Activated CD4-positive, alpha-beta memory T cell treated with anti-CD3 and anti-CD28 coated beads, Interleukin-2, amount 10 ng/mL, durations not matched to agents 7 days and 5 days (primary cell): Measurements from ENCODE around the gene WDR33. TPM values are rescaled to one million over a fixed set of nuclear protein-coding genes. Genes with fewer than 3 reads are reported as not detected.

Experiments used
- CTCF ChIA-PET: fragments of 350-600 bp; sonication (Branson Sonifier 250); formaldehyde crosslinking; loops from one replicate; lab custom pipeline; 2021; ENCODE audit warnings: antibody characterized with exemption, inconsistent platforms; lab: Charles Lee
- POLR2A ChIA-PET: fragments of 350-600 bp; sonication (Branson Sonifier 250); formaldehyde crosslinking; loops from one replicate; lab custom pipeline; 2021; ENCODE audit warnings: antibody characterized with exemption; lab: Charles Lee
- DNase-seq: peaks from one replicate; pipeline ENCODE4 v3.0.0-alpha.2; 2020
- H3K27ac Mint-ChIP-seq: one replicate; pipeline ENCODE4 v1.8.0; 2021; ENCODE audit warnings: mild to moderate bottlenecking, mixed read lengths
- H3K27me3 Mint-ChIP-seq: one replicate; pipeline ENCODE4 v1.8.0; 2021; ENCODE audit warnings: mixed read lengths
- H3K36me3 Mint-ChIP-seq: one replicate; pipeline ENCODE4 v1.8.0; 2021; ENCODE audit warnings: low read depth, mixed read lengths
- H3K4me1 Mint-ChIP-seq: one replicate; pipeline ENCODE4 v1.8.0; 2021; ENCODE audit warnings: mixed read lengths
- H3K4me3 Mint-ChIP-seq: one replicate; pipeline ENCODE4 v1.8.0; 2021; ENCODE audit warnings: mild to moderate bottlenecking, mixed read lengths
- H3K9me3 Mint-ChIP-seq: one replicate; pipeline ENCODE4 v1.8.0; 2021; ENCODE audit warnings: mixed read lengths
- total RNA-seq, 2 experiments: library from RNA; stranded (reverse); gene quantifications; one replicate each; pipeline ENCODE4 v1.2.3, GENCODE V29; 2021

Gene WDR33
- total RNA-seq, 2 experiments from 2014 or later = 63.7 to 65.1 TPM

DNA sequence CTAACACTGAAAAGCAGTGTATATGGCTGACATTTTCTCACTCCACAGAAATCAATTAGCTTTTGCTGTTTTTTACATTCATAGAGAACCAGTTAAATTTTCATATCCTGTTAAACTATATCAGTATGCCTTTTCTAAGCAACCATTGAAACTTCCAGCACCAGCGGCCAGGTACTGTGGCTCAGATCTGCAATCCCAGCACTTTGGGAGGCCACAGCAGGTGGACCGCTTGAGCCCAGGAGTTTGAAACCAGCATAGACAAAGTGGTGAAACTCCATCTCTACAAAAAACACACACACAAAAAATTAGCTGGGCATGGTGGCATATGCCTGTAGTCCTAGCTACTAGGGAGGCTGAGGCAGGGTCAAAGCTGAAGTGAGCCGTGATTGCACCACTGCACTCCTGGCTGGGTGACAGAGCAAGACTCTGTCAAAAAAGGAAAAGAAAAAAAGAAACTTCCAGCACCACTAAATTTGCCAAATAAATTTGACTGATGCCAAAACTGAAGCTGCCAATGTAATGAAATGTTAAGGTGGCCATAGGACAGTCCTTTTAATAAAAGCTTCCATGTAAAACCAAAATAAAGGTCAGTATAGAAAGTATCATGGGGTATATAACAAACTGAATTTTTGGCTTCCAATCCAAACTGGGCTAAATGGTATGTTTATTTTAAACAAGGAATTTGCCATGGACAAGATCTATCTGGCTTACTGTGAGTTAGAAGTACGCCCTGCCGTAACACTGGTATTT, 106.2 kb downstream of the WDR33 start:
- peaks cover 51% of the 10 kb centered on the region for H3K36me3 Mint-ChIP-seq
- DNase-seq = no peak
- CTCF ChIA-PET = interaction anchor here (1.1 kb wide), 1 partner anchor 114 kb away, joined by 3 read pairs; no protein-coding TSS in a partner anchor
- H3K27me3 Mint-ChIP-seq = no peaks in the 10 kb centered on the region
- peaks cover 39% of the 10 kb centered on the region for H3K4me1 Mint-ChIP-seq
- H3K27ac Mint-ChIP-seq = no peak overlapping the region
- POLR2A ChIA-PET = interaction anchor here (0.5 to 5.9 kb wide), 6 partner anchors 9 to 117 kb away, joined by 3 to 28 read pairs (median 4); no protein-coding TSS in a partner anchor
- H3K9me3 Mint-ChIP-seq = no peaks in the 10 kb centered on the region
- no peak overlapping the region for H3K4me3 Mint-ChIP-seq

DNA sequence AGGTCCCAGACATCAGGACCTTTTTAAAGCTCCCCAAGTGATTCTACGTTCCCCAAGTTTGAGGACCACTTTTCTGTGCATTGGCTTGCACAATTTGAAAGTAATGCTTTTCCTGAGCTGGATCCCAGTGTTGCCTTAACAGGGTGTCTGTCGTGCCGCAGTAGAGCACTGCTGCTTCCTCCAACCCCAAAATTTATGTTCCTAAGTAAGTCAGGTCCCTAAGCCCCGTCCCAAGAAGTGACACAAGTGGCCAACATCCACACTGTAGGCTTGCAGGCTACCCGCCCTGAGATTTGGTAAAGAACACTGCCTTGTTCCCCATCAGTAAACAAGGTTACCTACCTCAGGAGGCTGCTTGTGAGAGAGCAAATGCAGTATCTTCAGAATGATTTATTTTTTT, 107.7 kb downstream of the WDR33 start:
- Mint-ChIP-seq H3K4me3 (peak overlapping the region; percentile 7), H3K36me3 (peaks cover 40% of the 10 kb centered on the region), H3K4me1 (peaks cover 39% of the 10 kb centered on the region), H3K27me3 (no peaks in the 10 kb centered on the region), H3K9me3 (no peaks in the 10 kb centered on the region), H3K27ac (peak overlapping the region; percentile 95)
- no peak for DNase-seq
- ChIA-PET CTCF (no interaction called here), POLR2A (interaction anchor here (2.3 to 5.9 kb wide), 5 partner anchors 11 to 177 kb away, joined by 10 to 29 read pairs (median 18); partner anchors contain the start of genes IWS1, POLR2D and WDR33)

DNA sequence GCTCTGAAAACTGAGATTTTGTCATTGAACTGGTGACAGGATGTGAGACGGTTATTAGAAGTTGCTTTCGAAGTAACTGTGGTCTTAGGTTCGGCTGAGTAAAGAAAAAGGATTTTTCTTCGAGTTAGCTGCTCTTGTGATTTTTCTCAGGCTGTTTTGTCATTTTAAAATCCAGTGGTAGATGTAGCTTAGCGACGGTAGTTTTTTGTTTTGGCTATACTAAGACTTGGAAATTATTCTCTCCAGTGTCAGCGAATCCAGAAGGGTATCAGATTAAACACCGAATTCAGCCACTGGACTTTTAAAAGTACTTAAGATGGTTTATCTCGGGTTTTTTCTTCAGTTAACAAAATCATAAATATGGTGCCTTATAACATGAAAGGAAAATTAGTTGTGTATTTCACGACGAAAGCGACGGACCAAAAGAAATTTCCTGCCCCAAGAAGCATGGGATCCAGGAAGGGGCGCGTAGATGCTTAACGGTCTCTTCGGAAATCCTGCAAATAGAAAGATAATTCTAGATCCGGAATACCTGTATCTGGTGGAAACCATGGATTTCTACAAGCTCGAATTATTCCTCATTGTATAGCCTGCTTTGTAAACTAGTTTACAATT, 108.5 kb downstream of the WDR33 start:
- Mint-ChIP-seq H3K4me1 (peaks cover 39% of the 10 kb centered on the region), H3K27ac (peak overlapping the region; percentile 95), H3K27me3 (no peaks in the 10 kb centered on the region), H3K4me3 (peak overlapping the region; percentile 81), H3K9me3 (no peaks in the 10 kb centered on the region), H3K36me3 (peaks cover 34% of the 10 kb centered on the region)
- ChIA-PET CTCF (interaction anchor here (0.5 to 1.4 kb wide), 6 partner anchors 58 to 383 kb away, joined by 3 to 8 read pairs (median 4); partner anchors contain the start of gene WDR33), POLR2A (interaction anchor here (0.7 to 5.9 kb wide), 29 partner anchors 8 to 409 kb away, joined by 3 to 30 read pairs (median 5); partner anchors contain the start of genes ERCC3, IWS1, POLR2D and UGGT1)
- no peak for DNase-seq

DNA sequence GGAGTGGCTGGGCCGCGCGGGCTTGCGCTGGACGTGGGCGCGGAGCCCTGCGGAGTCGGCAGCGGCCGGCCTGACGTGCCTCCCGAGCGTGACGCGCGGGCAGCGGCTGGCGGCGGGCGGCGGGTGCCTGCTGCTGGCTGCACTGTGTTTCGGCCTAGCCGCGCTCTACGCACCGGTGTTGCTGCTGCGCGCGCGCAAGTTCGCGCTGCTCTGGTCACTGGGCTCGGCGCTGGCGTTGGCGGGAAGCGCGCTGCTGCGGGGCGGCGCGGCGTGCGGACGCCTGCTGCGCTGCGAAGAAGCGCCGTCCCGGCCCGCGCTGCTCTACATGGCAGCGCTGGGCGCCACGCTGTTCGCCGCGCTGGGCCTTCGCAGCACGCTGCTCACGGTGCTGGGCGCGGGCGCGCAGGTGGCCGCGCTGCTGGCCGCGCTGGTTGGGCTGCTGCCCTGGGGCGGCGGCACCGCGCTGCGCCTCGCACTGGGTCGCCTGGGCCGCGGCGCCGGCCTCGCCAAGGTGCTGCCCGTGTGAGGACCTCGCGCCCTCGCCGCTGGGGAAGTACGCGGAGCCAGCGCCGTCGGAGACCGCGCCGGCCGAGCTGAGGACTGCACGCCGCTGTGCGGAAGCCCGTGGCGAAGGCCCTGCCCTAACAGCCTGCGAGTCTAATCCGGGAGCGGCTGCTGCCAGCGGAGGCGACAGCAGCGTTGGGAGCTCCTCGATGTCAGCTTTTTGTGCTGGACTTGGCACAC, 109.1 kb downstream of the WDR33 start:
- peak; percentile 85 for DNase-seq
- H3K36me3 Mint-ChIP-seq = peaks cover 31% of the 10 kb centered on the region
- peaks cover 39% of the 10 kb centered on the region for H3K4me1 Mint-ChIP-seq
- H3K27ac Mint-ChIP-seq = peak overlapping the region; percentile 95
- peak overlapping the region; percentile 88 for H3K4me3 Mint-ChIP-seq
- H3K9me3 Mint-ChIP-seq = no peaks in the 10 kb centered on the region
- no peaks in the 10 kb centered on the region for H3K27me3 Mint-ChIP-seq
- ChIA-PET POLR2A (interaction anchor here (0.6 to 5.9 kb wide), 34 partner anchors 9 to 621 kb away, joined by 3 to 30 read pairs (median 5); partner anchors contain the start of genes ERCC3, IWS1, POLR2D and SAP130), CTCF (interaction anchor here (0.5 to 1.4 kb wide), 7 partner anchors 59 to 382 kb away, joined by 3 to 8 read pairs (median 4); partner anchors contain the start of gene WDR33)

DNA sequence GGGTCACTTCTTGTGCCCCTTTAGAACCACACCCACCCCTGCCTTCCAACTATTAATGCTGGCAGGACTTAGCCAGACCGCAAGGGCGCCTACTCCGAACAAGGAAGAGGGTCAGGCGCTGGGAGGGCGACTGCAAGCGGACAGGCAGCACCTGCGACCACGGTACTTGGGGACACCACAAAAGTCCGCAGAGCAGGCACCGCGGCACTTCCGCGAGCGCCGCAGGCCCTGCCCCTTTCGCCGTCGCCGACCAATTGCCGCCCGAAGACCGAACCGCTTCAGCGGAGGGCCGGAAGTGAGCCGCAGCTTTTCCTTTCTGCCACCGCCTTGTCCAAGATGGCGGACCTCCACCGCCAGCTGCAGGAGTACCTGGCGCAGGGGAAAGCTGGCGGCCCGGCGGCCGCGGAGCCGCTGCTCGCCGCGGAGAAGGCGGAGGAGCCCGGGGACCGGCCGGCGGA, 109.7 kb downstream of the WDR33 start, which contains the start of gene SFT2D3:
TSS of gene SFT2D3 (plus strand) at position 305 of the 458 bp plus-strand sequence. CDS start at position 337, 32 bp downstream.
- ChIA-PET POLR2A (interaction anchor here (0.6 to 5.9 kb wide), 21 partner anchors 9 to 621 kb away, joined by 3 to 30 read pairs (median 6); partner anchors contain the start of genes ERCC3, IWS1, POLR2D and SAP130), CTCF (interaction anchor here (0.7 kb wide), 1 partner anchor 110 kb away, joined by 4 read pairs; no protein-coding TSS in a partner anchor)
- H3K27me3 Mint-ChIP-seq = no peaks in the 10 kb centered on the region
- H3K4me1 Mint-ChIP-seq = peaks cover 39% of the 10 kb centered on the region
- H3K4me3 Mint-ChIP-seq = peak within 1 kb of the TSS; percentile 88
- H3K9me3 Mint-ChIP-seq = no peaks in the 10 kb centered on the region
- H3K36me3 Mint-ChIP-seq = peaks cover 27% of the 10 kb centered on the region
- H3K27ac Mint-ChIP-seq = peak within 1 kb of the TSS; percentile 95
- peak; percentile 93 for DNase-seq

DNA sequence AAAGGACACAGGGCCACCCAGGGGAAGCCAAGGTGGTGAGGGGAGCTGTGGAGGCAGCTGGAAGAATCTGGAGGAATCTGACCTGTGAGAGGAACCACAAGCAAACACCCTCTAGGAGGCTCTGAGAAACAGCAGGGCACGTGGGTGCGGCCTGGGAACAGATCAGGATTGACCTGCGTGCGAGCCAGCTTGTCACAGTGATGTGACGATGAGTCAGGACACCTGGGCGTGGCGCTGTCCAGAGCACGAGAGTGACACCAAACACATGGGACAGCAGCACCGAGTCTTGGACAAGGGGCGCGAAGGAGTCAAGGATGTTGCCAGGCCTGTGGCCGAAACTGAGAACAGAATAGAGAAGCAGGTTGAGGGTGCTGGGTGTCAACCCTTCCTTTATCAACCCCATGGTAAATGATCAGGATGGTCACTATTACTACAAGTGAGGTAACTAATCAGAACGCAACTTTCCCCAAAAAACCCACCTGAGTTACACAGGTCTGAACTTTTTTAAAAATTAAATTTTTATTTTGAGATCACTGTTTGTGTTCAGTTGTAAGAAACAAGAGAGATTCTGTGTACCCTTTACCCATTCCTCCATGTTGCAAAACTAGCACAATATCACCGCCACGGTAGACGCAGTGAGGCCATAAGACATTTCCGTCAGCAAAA, 110.3 kb downstream of the WDR33 start:
- H3K4me3 Mint-ChIP-seq = peak overlapping the region; percentile 88
- CTCF ChIA-PET = interaction anchor here (0.7 kb wide), 1 partner anchor 109 kb away, joined by 4 read pairs; no protein-coding TSS in a partner anchor
- no peak for DNase-seq
- H3K4me1 Mint-ChIP-seq = peaks cover 39% of the 10 kb centered on the region
- peak overlapping the region; percentile 94 for H3K27ac Mint-ChIP-seq
- H3K9me3 Mint-ChIP-seq = no peaks in the 10 kb centered on the region
- POLR2A ChIA-PET = interaction anchor here (0.7 to 5.9 kb wide), 18 partner anchors 8 to 620 kb away, joined by 3 to 30 read pairs (median 8); partner anchors contain the start of genes ERCC3, IWS1, POLR2D and SAP130
- H3K36me3 Mint-ChIP-seq = peaks cover 26% of the 10 kb centered on the region
- no peaks in the 10 kb centered on the region for H3K27me3 Mint-ChIP-seq

DNA sequence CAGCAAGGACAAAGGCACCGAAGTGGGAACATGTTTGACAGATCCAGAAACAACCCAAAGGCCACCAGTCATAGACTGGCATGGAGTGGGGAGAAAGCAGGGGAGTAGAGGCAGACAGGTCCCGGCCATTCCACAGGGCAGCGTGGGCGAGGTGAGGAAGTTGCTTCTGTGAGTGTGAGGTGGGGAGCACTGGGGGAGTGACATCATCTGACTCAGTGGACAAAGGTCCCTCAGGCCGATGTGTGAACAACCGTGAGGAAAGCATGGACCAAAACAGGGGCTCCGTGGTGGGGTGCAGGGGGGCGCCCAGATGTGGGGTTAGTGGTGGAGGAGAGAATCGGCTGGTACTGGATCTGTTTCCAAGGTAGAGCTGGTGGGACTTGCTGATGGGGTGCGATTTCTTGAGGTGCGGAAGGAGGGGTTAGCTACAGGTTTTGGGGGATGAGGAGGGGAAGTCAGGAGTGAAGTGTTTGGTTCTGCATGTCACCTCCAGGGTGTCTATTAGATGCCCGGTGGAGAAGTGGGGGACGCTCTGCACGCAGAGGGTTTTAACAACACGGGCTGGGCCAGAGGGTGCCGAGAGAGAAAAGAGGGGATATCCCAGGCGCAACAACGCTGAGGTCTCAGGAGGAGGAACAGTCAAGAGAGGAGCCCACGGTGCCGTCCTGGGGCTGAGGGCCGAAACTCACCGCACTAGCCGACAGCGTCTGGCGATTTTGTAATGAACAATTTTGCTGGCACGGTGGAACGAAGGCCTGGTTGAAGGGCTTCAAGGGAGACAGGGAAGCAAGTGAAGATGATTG, 112.2 kb downstream of the WDR33 start:
- Mint-ChIP-seq H3K4me1 (peaks cover 25% of the 10 kb centered on the region), H3K9me3 (no peaks in the 10 kb centered on the region), H3K27ac (no peak overlapping the region), H3K36me3 (peaks cover 12% of the 10 kb centered on the region), H3K27me3 (no peaks in the 10 kb centered on the region), H3K4me3 (no peak overlapping the region)
- DNase-seq = no peak
- POLR2A ChIA-PET = no interaction called here
- CTCF ChIA-PET = interaction anchor here (1.0 kb wide), 1 partner anchor 49 kb away, joined by 3 read pairs; no protein-coding TSS in a partner anchor

DNA sequence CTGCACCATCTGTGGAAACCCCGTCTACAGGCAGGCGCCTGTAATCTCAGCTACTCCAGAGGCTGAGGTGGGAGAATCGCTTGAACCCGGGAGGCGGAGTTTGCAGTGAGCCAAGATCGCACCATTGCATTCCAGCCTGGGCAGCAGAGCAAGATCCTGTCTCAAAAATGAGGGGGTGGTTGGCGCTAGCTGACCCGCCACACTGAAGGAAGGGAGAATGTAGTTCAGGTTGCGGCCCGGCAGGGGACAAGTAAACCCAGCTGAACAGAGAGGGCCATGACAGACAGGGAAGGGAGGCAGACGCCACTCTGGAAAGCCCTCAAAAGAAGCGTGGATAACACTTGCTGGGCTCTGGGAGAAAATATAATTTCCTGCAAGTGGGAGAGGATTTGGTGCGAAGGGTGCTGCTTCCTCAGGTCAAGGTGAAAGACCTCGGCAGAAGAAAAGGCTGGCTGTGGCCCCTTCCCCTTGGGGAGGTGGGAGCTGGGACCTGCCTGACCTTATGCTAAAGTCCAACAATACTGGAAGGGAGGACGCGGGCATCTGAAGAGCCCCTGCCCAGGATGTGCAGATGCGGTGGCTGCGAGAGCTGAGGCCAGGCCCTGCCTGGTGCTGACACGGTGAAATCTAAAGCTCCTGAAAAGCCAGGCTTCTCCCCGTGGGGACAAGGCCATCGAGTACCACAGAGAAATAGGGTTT, 113.3 kb downstream of the WDR33 start:
- no peak for DNase-seq
- Mint-ChIP-seq H3K4me1 (peaks cover 18% of the 10 kb centered on the region), H3K9me3 (no peaks in the 10 kb centered on the region), H3K36me3 (peaks cover 6% of the 10 kb centered on the region), H3K27ac (no peak overlapping the region), H3K27me3 (no peaks in the 10 kb centered on the region), H3K4me3 (no peak overlapping the region)
- ChIA-PET CTCF (interaction anchor here (0.5 to 0.7 kb wide), 2 partner anchors 18 to 106 kb away, joined by 3 read pairs; no protein-coding TSS in a partner anchor), POLR2A (no interaction called here)

DNA sequence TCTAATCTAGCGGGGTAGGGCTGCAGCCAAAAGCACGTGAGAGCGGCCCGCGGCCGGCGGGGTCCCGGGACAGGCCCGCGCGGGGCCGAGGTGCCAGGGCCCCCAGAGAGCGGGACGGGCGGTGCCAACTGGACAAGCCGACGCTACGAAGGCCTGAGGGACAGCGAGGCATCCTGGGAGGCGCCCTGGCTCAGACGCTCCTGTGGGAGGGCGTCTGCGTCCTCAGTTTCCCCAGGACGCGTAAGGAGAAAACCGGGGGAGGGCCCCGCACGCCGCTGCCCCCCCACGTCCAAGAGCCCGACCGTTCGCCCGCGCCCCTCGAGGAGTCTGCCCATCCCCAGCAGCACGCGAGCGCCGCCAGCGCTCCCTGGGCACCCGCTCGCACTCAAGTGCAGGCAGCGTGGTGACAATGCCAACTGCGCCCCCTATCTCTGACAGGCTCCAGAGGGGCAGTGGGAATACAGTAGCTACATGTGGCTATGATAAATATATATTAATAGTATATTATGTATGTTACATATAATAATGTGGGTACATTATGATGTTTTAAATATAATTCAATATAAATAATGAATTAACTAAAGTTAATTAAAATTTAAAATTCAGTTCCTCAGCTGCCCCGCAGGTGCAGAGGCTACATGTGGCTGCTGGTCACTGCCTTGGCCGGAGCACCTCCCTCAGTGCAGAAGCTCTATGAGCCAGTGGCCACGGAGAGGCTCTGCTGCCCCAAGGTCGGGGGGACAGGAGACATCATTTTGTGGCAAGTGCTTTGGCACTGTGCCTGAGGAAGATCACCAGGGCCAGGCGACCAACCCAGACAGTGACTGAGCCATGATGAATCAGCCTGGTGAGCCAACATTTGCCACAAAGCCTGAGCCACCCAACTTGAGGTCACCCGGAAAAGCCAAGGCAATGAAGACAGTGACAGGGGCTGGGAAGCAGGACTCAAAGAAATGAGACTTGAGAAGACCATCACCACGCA, 115.2 kb downstream of the WDR33 start:
- Mint-ChIP-seq H3K27me3 (no peaks in the 10 kb centered on the region), H3K4me3 (no peak overlapping the region), H3K4me1 (peaks cover 8% of the 10 kb centered on the region), H3K9me3 (peaks cover 8% of the 10 kb centered on the region), H3K36me3 (peaks cover 8% of the 10 kb centered on the region), H3K27ac (no peak overlapping the region)
- POLR2A ChIA-PET = no interaction called here
- CTCF ChIA-PET = no interaction called here
- peak; percentile 53 for DNase-seq

DNA sequence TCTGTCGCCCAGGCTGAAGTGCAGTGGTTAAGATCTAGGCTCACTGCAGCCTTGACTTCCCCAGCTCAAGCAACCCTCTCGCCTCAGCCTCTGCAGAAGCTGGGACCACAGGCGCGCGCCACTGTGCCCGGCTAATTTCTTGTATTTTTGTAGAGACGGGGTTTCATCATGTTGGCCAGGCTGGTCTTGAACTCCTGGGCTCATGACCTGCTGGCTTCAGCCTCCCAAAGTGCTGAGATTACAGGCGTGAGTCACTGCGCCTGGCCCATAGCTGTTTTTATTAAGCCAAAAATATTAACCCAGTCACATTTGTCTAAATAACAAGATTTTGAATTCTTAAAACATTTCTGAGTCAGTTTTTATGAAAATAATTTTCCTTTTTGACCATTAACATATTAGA, 116.0 kb downstream of the WDR33 start:
- DNase-seq = no peak
- H3K4me1 Mint-ChIP-seq = no peaks in the 10 kb centered on the region
- CTCF ChIA-PET = no interaction called here
- H3K27me3 Mint-ChIP-seq = no peaks in the 10 kb centered on the region
- H3K36me3 Mint-ChIP-seq = peaks cover 8% of the 10 kb centered on the region
- peaks cover 10% of the 10 kb centered on the region for H3K9me3 Mint-ChIP-seq
- H3K27ac Mint-ChIP-seq = no peak overlapping the region
- POLR2A ChIA-PET = no interaction called here
- no peak overlapping the region for H3K4me3 Mint-ChIP-seq
